IPS-18a (cell line): Measurements from ENCODE around the gene GADL1.

Experiments
- H3K27ac ChIP-seq: one replicate; pipeline ENCODE4 v1.5.1; 2013; ENCODE audit warnings: low read length
- H3K27me3 ChIP-seq: one replicate; pipeline ENCODE4 v1.6.1; 2013; ENCODE audit warnings: mild to moderate bottlenecking, low read length; ENCODE audit not compliant: control insufficient read depth, insufficient read depth
- H3K36me3 ChIP-seq: one replicate; pipeline ENCODE4 v1.6.1; 2013; ENCODE audit warnings: low read depth, low read length; ENCODE audit not compliant: control insufficient read depth
- H3K4me1 ChIP-seq: one replicate; pipeline ENCODE4 v1.6.1; 2013; ENCODE audit warnings: low read depth, low read length; ENCODE audit not compliant: control insufficient read depth
- H3K4me3 ChIP-seq: one replicate; pipeline ENCODE4 v1.5.1; 2013; ENCODE audit warnings: low read length
- H3K9ac ChIP-seq: one replicate; pipeline ENCODE4 v1.6.1; 2013; ENCODE audit warnings: mild to moderate bottlenecking, low read length, moderate library complexity
- H3K9me3 ChIP-seq: one replicate; pipeline ENCODE4 v1.6.1; 2013; ENCODE audit warnings: low read depth, low read length; ENCODE audit not compliant: control insufficient read depth

The GADL1 gene

GRCh38 chr3:30873671-30874070 is 20.8 kb downstream of the GADL1 start:
- H3K36me3 ChIP-seq: no peaks in the 10 kb centered on the region
- no peak overlapping the region for H3K9ac ChIP-seq
- H3K9me3 ChIP-seq: no peaks in the 10 kb centered on the region
- no peak overlapping the region for H3K4me3 ChIP-seq
- no peaks in the 10 kb centered on the region for H3K4me1 ChIP-seq
- H3K27ac ChIP-seq: no peak overlapping the region
- H3K27me3 ChIP-seq: no peaks in the 10 kb centered on the region

DNA sequence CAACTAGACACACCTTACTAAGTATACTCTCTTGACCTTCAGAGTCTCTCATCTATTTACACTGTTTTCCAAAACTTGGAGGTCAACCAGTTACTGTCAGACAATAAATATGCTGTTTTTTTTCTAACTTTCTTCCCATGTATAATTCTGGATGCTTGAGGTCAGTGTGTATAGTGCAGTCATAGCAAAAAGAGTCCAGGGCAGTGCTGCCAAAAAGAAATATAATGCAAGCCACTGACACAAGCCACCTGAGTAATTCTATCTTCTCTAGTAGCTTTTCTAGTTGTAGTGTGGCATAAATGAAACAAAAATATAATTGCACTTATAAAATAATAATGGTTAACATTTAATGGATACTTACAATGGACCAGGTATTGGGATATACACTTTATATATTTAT is 21.6 kb downstream of the GADL1 start:
- Histone ChIP-seq H3K9me3 (no peaks in the 10 kb centered on the region), H3K4me3 (no peak overlapping the region), H3K36me3 (no peaks in the 10 kb centered on the region), H3K9ac (no peak overlapping the region), H3K27me3 (no peaks in the 10 kb centered on the region), H3K27ac (no peak overlapping the region), H3K4me1 (no peaks in the 10 kb centered on the region)

DNA sequence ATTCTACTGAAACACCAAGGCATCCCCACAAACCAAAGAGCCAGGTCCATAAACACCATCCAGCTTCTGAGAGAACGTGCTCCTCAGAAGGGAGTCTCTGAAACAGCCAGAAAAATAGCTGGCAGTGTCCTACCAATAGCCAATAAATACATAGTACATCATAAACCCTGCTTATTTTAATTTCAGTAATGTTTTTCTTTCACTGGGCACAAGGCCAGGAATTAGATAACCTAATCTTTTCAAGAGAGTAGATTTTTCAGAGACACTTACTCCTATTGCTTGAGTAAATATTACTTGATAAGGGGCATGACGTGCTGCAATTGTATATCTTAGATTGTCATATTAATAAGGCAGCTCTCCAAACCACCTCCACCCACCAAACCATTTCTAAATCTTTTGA is 22.7 kb downstream of the GADL1 start:
- H3K36me3 ChIP-seq: no peaks in the 10 kb centered on the region
- no peaks in the 10 kb centered on the region for H3K9me3 ChIP-seq
- H3K4me3 ChIP-seq: no peak overlapping the region
- H3K9ac ChIP-seq: no peak overlapping the region
- no peaks in the 10 kb centered on the region for H3K27me3 ChIP-seq
- H3K4me1 ChIP-seq: no peaks in the 10 kb centered on the region
- H3K27ac ChIP-seq: no peak overlapping the region

DNA sequence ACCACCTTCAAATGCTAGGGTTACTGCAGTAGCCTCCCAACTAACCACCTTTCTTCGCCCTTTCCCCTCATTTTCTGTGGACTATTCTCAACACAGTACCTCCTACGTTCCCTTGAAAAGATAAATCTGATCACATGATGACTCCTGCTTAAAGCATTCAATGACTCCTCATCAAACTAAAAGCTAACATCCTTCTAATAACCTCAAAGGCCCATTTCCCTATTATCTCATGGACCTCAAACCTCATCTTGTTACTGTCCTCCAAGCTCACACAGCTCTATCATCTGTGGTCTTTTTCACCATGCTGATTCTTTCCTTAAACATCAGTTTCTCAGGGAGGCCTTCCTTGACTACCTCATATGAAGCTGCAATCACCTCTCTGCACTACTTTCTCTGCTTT is 29.6 kb downstream of the GADL1 start:
- Histone ChIP-seq H3K27ac (no peak overlapping the region), H3K9ac (no peak overlapping the region), H3K4me1 (peaks cover 6% of the 10 kb centered on the region), H3K9me3 (no peaks in the 10 kb centered on the region), H3K4me3 (no peak overlapping the region), H3K36me3 (no peaks in the 10 kb centered on the region), H3K27me3 (no peaks in the 10 kb centered on the region)

- Histone ChIP-seq H3K9ac (no peak overlapping the region), H3K4me1 (peaks cover 6% of the 10 kb centered on the region), H3K27me3 (no peaks in the 10 kb centered on the region), H3K36me3 (no peaks in the 10 kb centered on the region), H3K4me3 (no peak overlapping the region), H3K27ac (no peak overlapping the region), H3K9me3 (no peaks in the 10 kb centered on the region)
Observed at GRCh38 chr3:30864132-30864531, 30.3 kb downstream of the GADL1 start.

GRCh38 chr3:30862004-30862403 is 32.5 kb downstream of the GADL1 start:
- Histone ChIP-seq H3K9me3 (no peaks in the 10 kb centered on the region), H3K36me3 (no peaks in the 10 kb centered on the region), H3K9ac (no peak overlapping the region), H3K27me3 (no peaks in the 10 kb centered on the region), H3K27ac (no peak overlapping the region), H3K4me3 (no peak overlapping the region), H3K4me1 (peaks cover 6% of the 10 kb centered on the region)

GRCh38 chr3:30858894-30859389 is 35.5 kb downstream of the GADL1 start:
- Histone ChIP-seq H3K4me3 (no peak overlapping the region), H3K27me3 (no peaks in the 10 kb centered on the region), H3K36me3 (no peaks in the 10 kb centered on the region), H3K9ac (no peak overlapping the region), H3K9me3 (no peaks in the 10 kb centered on the region), H3K4me1 (peaks cover 2% of the 10 kb centered on the region), H3K27ac (no peak overlapping the region)

- Histone ChIP-seq H3K4me3 (no peak overlapping the region), H3K27ac (no peak overlapping the region), H3K9me3 (no peaks in the 10 kb centered on the region), H3K27me3 (no peaks in the 10 kb centered on the region), H3K36me3 (no peaks in the 10 kb centered on the region), H3K9ac (no peak overlapping the region), H3K4me1 (no peaks in the 10 kb centered on the region)
Observed at GRCh38 chr3:30855400-30856292, 38.8 kb downstream of the GADL1 start.

GRCh38 chr3:30852833-30853232 is 41.6 kb downstream of the GADL1 start:
- Histone ChIP-seq H3K9ac (no peak overlapping the region), H3K9me3 (no peaks in the 10 kb centered on the region), H3K27ac (no peak overlapping the region), H3K4me1 (no peaks in the 10 kb centered on the region), H3K4me3 (no peak overlapping the region), H3K27me3 (no peaks in the 10 kb centered on the region), H3K36me3 (no peaks in the 10 kb centered on the region)

DNA sequence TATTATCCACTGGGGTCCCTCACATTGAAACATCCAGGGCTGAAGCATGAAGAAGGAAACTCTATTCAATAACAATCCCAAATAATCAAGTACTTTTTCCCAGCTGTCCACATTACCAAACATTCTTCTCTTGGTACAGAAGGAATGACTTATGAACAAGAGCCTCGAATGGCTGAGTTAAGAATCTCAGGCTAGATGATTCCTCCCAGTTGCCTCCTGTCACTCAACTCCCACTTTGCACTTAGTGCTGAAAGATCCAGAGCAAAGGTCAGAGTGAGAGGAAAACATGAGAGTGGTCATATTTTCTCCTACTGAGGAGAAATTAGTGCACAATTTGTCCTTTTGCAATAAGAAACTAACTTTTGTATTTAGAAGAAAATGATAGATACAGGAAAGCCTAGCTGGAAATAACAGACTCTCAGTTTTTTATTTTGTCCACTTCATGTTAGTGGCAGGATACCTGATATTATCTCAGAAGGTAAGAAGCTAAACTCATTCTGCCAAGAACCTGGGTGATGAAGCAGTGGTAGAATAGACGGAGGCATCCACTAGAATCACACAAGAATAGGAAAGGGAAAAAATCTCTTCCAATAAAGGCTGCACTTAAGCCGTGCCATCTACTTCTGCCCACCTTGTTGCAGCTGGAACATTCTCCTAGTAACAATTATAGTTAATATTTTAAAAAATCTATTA is 46.2 kb downstream of the GADL1 start:
- H3K36me3 ChIP-seq: no peaks in the 10 kb centered on the region
- no peaks in the 10 kb centered on the region for H3K27me3 ChIP-seq
- no peaks in the 10 kb centered on the region for H3K9me3 ChIP-seq
- no peaks in the 10 kb centered on the region for H3K4me1 ChIP-seq
- no peak overlapping the region for H3K4me3 ChIP-seq
- no peak overlapping the region for H3K9ac ChIP-seq
- H3K27ac ChIP-seq: no peak overlapping the region

DNA sequence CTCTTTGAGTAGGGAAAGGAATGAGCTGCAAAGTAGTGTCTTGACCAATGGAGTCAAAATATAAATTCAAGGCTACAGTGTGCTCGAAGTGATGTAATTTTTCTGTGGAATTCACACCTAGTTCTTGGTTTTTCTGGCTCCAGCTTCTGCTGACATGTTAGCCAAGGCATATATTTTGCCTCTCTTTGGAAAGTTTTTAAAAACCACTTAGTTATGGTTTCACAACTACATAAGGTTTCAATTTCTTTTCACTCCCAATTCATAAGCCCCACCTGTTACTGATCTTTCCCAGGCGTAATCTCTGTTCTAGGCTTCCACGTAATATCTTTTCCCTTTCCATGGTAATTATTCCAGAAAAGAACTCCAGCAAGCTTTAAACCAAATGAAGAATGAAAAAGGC is 46.9 kb downstream of the GADL1 start:
- Histone ChIP-seq H3K9ac (no peak overlapping the region), H3K4me1 (no peaks in the 10 kb centered on the region), H3K27ac (no peak overlapping the region), H3K4me3 (no peak overlapping the region), H3K27me3 (no peaks in the 10 kb centered on the region), H3K36me3 (no peaks in the 10 kb centered on the region), H3K9me3 (no peaks in the 10 kb centered on the region)
